Stimulated activated naive CD4-positive, alpha-beta T cell (primary cell): ENCODE measurements around the gene TSPAN18.

Experiments
- DNase-seq, 6 experiments: peaks; one replicate each; lab custom pipeline; 2025; lab: John Stamatoyannopoulos, UW

The TSPAN18 gene

GRCh38 chr11:44777209-44778194, 50.7 kb downstream of the TSPAN18 start:
- no peak for DNase-seq

GRCh38 chr11:44778195-44779100, 51.7 kb downstream of the TSPAN18 start:
- DNase-seq: no peak

- DNase-seq: no peak
Observed at GRCh38 chr11:44779736-44780520, 53.2 kb downstream of the TSPAN18 start.

GRCh38 chr11:44780940-44781631, 54.3 kb downstream of the TSPAN18 start:
- no peak for DNase-seq

- DNase-seq: no peak
Observed at GRCh38 chr11:44781655-44782054, 54.9 kb downstream of the TSPAN18 start.

GRCh38 chr11:44782478-44782877, 55.7 kb downstream of the TSPAN18 start:
- DNase-seq: no peak

- DNase-seq: no peak
Observed at GRCh38 chr11:44784436-44784760, 57.6 kb downstream of the TSPAN18 start.

- no peak for DNase-seq
Observed at GRCh38 chr11:44784851-44785250, 58.1 kb downstream of the TSPAN18 start.

- DNase-seq: no peak
Observed at GRCh38 chr11:44785856-44786607, 59.3 kb downstream of the TSPAN18 start.

- no peak for DNase-seq
Observed at GRCh38 chr11:44787070-44787469, 60.3 kb downstream of the TSPAN18 start.

- DNase-seq: no peak
Observed at GRCh38 chr11:44787981-44788380, 61.2 kb downstream of the TSPAN18 start.

- no peak for DNase-seq
Observed at GRCh38 chr11:44788536-44789261, 61.9 kb downstream of the TSPAN18 start.

- no peak for DNase-seq
Observed at GRCh38 chr11:44789496-44789895, 62.7 kb downstream of the TSPAN18 start.

GRCh38 chr11:44790211-44790610, 63.4 kb downstream of the TSPAN18 start:
- DNase-seq: no peak

GRCh38 chr11:44791316-44791925, 64.7 kb downstream of the TSPAN18 start:
- no peak for DNase-seq

GRCh38 chr11:44792171-44792570, 65.4 kb downstream of the TSPAN18 start:
- DNase-seq: no peak

- DNase-seq: no peak
Observed at GRCh38 chr11:44793350-44794090, 66.8 kb downstream of the TSPAN18 start.

GRCh38 chr11:44795803-44796535, 69.2 kb downstream of the TSPAN18 start:
- DNase-seq: no peak
